Aorta (tissue), 5 donors: ENCODE results near the gene MRPL44. TPM values are rescaled to one million over a fixed set of nuclear protein-coding genes. Genes with fewer than 3 reads are reported as not detected.

Experiments
- ATAC-seq: fragments of 200-7000 bp; cut with Tn5 transposase; one replicate; pipeline ENCODE4 v1.9.1; 2022; ENCODE audit warnings: moderate library complexity; ENCODE audit not compliant: low FRiP score
- DNase-seq, 2 donors: peaks; one replicate each; pipeline ENCODE4 v3.0.0-alpha.2; 2020
- H3K27ac ChIP-seq, 2 donors: one replicate each; pipeline ENCODE4 v1.5.1; 2013; ENCODE audit warnings: low read length in 2 of 2, mild to moderate bottlenecking in 2 of 2, moderate library complexity in 2 of 2, control low read depth in 1 of 2, inconsistent platforms in 1 of 2, low read depth in 1 of 2
- H3K27me3 ChIP-seq, 2 donors: one replicate each; pipeline ENCODE4 v1.6.1; 2013; ENCODE audit warnings: control low read depth in 1 of 2, low read length in 1 of 2, mild to moderate bottlenecking in 1 of 2, moderate library complexity in 1 of 2; ENCODE audit not compliant: insufficient read depth in 2 of 2, control insufficient read depth in 1 of 2
- H3K36me3 ChIP-seq, 2 donors: one replicate each; pipeline ENCODE4 v1.6.1; 2013; ENCODE audit warnings: control low read depth in 1 of 2, low read length in 1 of 2, mild to moderate bottlenecking in 1 of 2; ENCODE audit not compliant: insufficient read depth in 2 of 2, control insufficient read depth in 1 of 2
- H3K4me1 ChIP-seq, 2 donors: one replicate each; pipeline ENCODE4 v1.6.1; 2013; ENCODE audit warnings: low read length in 2 of 2, control low read depth in 1 of 2, mild to moderate bottlenecking in 1 of 2, moderate library complexity in 1 of 2; ENCODE audit not compliant: insufficient read depth in 2 of 2, control insufficient read depth in 1 of 2
- H3K4me3 ChIP-seq, 2 donors: one replicate each; pipeline ENCODE4 v1.5.1; 2013; ENCODE audit warnings: low read length in 2 of 2, control low read depth in 1 of 2, mild to moderate bottlenecking in 1 of 2
- H3K9me3 ChIP-seq: one replicate; pipeline ENCODE4 v1.6.1; 2013; ENCODE audit warnings: mild to moderate bottlenecking, low read length; ENCODE audit not compliant: control insufficient read depth
- WGBS, 2 donors: extraction: QIAGEN DNeasy Blood & Tissue Kit; methylation state at CpG; one replicate each; pipeline ENCODE4 v1.1.7; 2013; 5-methylcytosine and 5-hydroxymethylcytosine counted together
- intact Hi-C, 2 donors: fragments of 100-400 bp; cut with DNase I; formaldehyde crosslinking; loops; one replicate each; pipeline versions ENCODE4 v1.14.2 to v1.15.0; 2022
- polyA plus RNA-seq, 2 donors: library from polyadenylated mRNA; stranded (reverse); fragments of 200-250 nt; gene quantifications; one replicate each; pipeline ENCODE4 v1.2.3, GENCODE V29; 2013
- total RNA-seq, 2 donors: library from RNA; stranded (reverse); fragmentation: NEBNext Ultra II Directional; extraction: Animal tissue kit (Norgen Biotek cat#: 25700); gene quantifications; one replicate each; pipeline ENCODE4 v1.2.1, GENCODE V29; 2021
- donor health status: healthy with polysubstance abuse.
- donor health status: Bipolar disorder and iron deficiency.
- donor health status: DM: no; HTN: no; CAD: no.
- donor health status: DM: no; HTN: no; CAD: no.
- donor health status: DM: yes; HTN: yes; CAD: no.

The MRPL44 gene
- total and polyA plus RNA-seq, 4 donors: 11.6 to 14.4 (median 13.6) TPM

DNA sequence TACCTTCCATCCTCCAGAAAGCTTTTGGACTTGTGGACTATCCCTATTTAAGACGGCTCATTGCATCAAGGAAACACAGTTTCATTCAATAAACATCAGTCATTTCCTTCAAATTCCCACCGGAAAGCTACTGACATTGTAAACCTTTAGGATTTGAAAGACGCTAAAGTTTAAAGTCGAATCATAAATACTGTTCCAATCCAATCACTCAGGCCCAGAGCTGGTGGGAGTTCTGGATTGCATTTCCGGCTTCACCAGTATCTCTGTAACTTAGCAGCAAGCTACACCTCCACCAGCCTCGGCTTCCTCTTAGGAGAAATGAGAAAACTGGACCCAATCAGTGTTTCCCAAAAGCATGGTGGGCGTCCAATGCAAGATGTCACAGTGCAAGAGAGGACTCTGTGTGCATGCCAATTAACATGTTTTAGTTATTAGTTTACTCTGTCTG, 13.7 kb upstream of the MRPL44 start:
- DNase-seq: no peak
- WGBS, 2 donors: 3% methylated on average over 7 of the region's 7 CpGs
- Histone ChIP-seq H3K9me3 (no peaks in the 10 kb centered on the region), H3K27ac (peak overlapping the region; percentile 72 to 78), H3K4me3 (peak overlapping the region; percentile 52 to 77), H3K4me1 (peaks cover 1 to 3% of the 10 kb centered on the region in 2 donors), H3K36me3 (no peaks in the 10 kb centered on the region), H3K27me3 (no peaks in the 10 kb centered on the region)
- intact Hi-C loops: no loop called here
- ATAC-seq: no peak

DNA sequence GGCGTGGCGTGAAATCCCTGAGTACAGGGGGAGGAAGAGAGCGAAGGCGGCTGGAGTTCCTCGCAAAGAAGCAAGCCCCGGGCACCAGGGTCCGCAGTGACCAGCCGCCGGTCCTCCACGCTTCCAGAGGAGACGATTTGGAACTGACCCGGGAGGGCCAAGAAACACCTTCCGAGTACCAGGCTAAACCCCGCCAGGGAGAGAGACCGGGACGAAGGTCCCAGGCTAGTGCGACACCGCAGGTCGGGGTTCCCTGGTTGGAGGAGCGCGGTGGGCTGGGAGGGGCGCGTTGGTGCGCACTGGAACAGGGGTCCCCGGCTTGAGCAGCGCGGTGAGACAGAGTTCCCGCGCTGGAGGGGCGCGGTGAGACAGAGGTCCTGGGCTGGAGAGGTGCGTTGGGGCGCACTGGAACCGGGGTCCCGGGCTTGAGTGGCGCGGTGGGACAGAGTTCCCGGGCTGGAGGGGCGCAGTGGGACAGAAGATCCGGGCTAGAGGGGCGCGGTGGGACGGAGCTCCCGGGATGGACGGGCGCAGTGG, 13.0 kb upstream of the MRPL44 start:
- Histone ChIP-seq H3K27me3 (no peaks in the 10 kb centered on the region), H3K4me3 (peak overlapping the region; percentile 52 to 77), H3K27ac (peak overlapping the region; percentile 72 to 80), H3K36me3 (no peaks in the 10 kb centered on the region), H3K9me3 (no peaks in the 10 kb centered on the region), H3K4me1 (peaks cover 1 to 3% of the 10 kb centered on the region in 2 donors)
- peak; percentile 76 for ATAC-seq
- 0% methylated on average over 46 of the region's 46 CpGs for WGBS, 2 donors
- DNase-seq: peak; percentile 62 to 82
- intact Hi-C loops: no loop called here

DNA sequence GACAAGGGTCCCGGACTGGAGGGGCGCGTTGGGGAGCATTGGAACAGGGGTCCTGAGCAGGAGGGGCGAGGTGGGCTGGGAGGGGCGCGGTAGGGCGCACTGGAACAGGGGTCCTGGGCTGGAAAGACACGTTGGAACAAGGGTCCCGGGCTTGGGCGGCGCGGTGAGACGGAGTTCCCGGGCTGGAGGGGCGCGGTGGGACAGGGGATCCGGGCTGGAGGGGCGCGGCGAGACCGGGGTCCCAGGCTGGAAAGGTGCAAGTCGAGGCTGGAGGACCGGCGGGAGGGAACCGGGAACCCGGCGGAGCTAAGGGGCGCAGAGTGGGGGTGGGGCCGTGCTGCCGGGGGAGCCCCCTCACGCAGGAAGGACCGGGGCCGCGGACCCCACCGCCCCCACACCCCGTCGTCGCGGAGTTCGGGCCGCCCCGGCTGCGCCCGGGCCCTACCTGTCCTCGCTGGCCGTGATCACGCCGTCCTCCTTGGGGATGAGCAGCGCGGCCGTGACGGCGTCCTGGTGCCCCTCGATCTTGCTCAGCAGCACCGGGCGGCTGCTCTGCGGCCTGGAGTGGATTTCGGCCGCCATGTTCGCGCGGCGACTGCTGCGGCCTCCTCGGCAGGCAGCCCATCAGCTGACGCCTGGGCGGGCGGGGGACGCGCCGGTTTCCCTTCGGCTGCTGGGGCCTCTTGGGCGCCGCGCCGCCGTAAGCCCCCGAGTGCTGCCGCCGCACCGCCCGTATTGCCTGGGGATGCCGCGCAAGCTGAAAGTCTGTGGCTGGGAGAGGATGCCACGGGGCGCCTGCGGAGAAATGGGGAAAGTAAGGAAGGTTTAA, 12.3 kb upstream of the MRPL44 start, which contains the start of gene WDFY1:
Gene WDFY1, minus strand, starts transcription at position 633 of the 829 bp plus-strand sequence. Its CDS starts 51 bp downstream, at position 582.
- Histone ChIP-seq H3K36me3 (no peaks in the 10 kb centered on the region), H3K27me3 (no peaks in the 10 kb centered on the region), H3K4me1 (peaks cover 0 to 1% of the 10 kb centered on the region in 2 donors), H3K4me3 (peak within 1 kb of the TSS; percentile 52 to 77), H3K9me3 (no peaks in the 10 kb centered on the region), H3K27ac (peak within 1 kb of the TSS; percentile 72 to 80)
- peak; percentile 95 to 96 for DNase-seq
- WGBS, 2 donors: 1% methylated on average over 76 to 87 of the region's 87 CpGs
- ATAC-seq: peak; percentile 95
- intact Hi-C loops: loop anchor here in 1 of 2 donors (1.0 kb wide), 1 partner anchor 12 kb away; the partner anchor contains the start of gene MRPL44

DNA sequence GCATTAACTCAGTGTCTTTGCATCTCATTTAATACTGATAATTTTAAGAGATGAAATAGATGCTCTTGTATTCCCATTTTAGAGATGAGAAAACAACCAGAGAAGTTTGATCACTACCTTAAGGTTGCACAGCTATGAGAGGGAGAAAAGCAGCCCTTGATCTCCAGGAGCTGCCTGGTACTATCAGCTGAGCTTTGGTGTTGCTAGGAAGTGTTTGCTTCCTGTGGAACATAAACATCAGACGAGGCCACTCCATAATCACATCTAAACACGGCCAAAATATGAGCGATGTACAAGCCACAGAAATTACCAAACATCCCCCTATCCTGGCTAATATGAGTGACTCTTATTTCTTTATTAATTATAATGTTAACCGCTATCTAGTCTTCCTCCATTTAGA, 11.5 kb upstream of the MRPL44 start:
- H3K27me3 ChIP-seq: no peaks in the 10 kb centered on the region
- no peaks in the 10 kb centered on the region for H3K9me3 ChIP-seq
- peaks cover 0 to 1% of the 10 kb centered on the region in 2 donors for H3K4me1 ChIP-seq
- ATAC-seq: no peak
- H3K4me3 ChIP-seq: no peak overlapping the region
- intact Hi-C loops: loop anchor here in 1 of 2 donors (1.0 kb wide), 1 partner anchor 12 kb away; the partner anchor contains the start of gene MRPL44
- DNase-seq: no peak
- no peak overlapping the region for H3K27ac ChIP-seq
- H3K36me3 ChIP-seq: no peaks in the 10 kb centered on the region
- 65 to 72% methylated on average over 4 of the region's 4 CpGs for WGBS, 2 donors

DNA sequence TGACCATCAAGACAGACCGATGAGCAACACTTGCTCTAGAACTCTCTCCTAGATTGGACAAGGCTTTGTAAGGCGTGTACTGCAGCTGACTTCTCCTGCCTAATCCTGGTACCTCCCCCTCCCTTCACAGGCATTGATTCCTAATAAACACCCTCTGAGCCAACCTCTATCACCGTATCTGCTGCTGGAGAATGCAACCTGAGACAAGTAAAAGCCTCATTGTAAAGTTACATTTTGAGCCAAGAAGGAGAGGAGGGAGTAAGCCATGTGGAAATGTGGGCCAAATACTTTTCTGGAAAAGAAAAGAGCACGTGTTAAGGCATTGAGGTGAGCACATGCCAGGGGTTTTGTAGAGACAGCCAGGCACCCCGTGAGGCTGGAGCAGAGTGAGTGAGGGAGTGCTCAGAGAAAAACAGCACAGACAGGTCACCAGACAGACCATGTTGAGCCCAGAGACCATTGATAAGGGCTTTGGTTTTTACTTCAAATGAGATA, 9.5 kb upstream of the MRPL44 start:
- Histone ChIP-seq H3K4me1 (no peaks in the 10 kb centered on the region), H3K36me3 (no peaks in the 10 kb centered on the region), H3K9me3 (no peaks in the 10 kb centered on the region), H3K27ac (no peak overlapping the region), H3K4me3 (no peak overlapping the region), H3K27me3 (no peaks in the 10 kb centered on the region)
- intact Hi-C loops: no loop called here
- 41 to 42% methylated on average over 5 of the region's 5 CpGs for WGBS, 2 donors
- DNase-seq (no peak), ATAC-seq (no peak)

DNA sequence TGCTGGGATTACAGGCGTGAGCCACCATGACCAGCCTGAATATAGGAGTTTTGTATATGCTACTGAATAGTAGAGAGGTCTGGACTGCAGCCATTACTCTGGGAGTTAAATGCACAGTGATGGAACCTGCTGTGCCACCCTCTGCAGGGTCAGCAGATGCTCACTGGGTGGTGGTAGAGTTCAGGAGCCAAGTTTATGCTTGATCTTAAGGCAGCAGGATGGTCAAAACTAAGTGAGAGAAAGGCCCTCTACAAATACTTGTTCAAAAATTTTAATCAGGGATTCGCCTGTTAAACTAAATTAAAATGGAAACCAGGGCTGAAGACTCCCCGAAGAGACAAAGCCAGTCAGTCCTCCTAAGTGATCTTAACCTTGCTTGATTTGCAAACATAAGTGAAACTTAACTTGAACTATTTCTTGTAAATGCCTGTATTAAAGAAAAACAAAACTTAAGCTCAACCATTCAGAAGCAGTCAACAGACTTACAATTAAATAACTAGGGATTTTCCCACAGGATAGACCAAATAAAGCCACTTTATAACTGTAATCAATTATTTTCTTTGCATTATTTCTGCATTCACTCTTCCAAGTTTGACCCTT, 7.9 kb upstream of the MRPL44 start:
- no peak overlapping the region for H3K4me3 ChIP-seq
- no peaks in the 10 kb centered on the region for H3K9me3 ChIP-seq
- H3K27me3 ChIP-seq: no peaks in the 10 kb centered on the region
- WGBS, 2 donors: 73 to 77% methylated on average over 3 of the region's 3 CpGs
- DNase-seq (no peak), ATAC-seq (no peak)
- H3K36me3 ChIP-seq: no peaks in the 10 kb centered on the region
- no peaks in the 10 kb centered on the region for H3K4me1 ChIP-seq
- H3K27ac ChIP-seq: no peak overlapping the region
- intact Hi-C loops: no loop called here

DNA sequence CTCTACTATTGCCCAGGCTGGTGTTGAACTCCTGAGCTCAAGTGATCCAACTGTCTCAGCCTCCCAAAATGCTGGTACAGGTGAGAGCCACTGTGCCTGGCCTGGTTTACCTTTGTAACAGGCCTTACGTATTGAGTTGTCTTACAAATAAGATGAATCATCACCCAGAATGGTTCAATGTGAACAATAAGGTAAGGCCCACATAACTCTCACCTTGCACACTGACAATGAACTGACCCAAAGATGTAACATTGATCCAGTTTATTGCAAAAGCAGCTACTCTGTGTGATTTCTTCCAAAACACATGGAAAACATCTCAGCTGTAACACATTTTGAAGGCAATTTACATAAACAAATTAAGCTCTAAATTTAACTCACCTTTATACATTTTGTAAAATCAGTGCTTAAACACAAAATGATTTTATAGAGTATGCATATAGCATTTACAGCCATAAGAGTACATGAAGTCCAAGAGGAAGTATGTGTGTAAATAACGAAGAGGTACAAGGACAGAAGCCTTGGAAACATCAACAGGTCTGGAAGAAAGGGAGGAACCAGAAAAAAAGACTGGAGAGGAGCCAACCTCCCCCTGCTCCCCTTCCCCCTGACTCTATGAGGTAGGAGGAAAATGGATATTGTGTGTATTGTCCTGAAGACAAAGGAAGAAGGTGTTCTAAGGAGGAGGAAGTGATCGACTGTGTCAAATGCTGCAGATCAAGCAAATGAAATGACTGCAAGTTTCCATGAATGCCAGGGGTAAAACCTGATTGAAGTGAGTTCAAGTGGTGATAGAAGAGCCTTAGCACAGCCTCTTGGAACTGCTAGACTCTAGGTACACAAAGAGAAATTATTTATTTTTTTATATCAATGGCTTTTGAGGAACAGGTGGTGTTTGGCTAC, 6.6 kb upstream of the MRPL44 start:
- 86 to 92% methylated on average over 3 of the region's 3 CpGs for WGBS, 2 donors
- Histone ChIP-seq H3K27me3 (no peaks in the 10 kb centered on the region), H3K36me3 (no peaks in the 10 kb centered on the region), H3K4me3 (no peak overlapping the region), H3K27ac (no peak overlapping the region), H3K4me1 (no peaks in the 10 kb centered on the region), H3K9me3 (no peaks in the 10 kb centered on the region)
- ATAC-seq (no peak), DNase-seq (no peak)
- intact Hi-C loops: no loop called here
